Mesenchymal stem cell (in vitro differentiated cells and primary cell): ENCODE measurements around the gene LMBR1.

Experiments used
- DNase-seq: peaks from one replicate; pipeline ENCODE4 v3.0.0-alpha.2; 2013
- H2AFZ ChIP-seq: one replicate; pipeline ENCODE4 v1.6.1; 2013; ENCODE audit warnings: low read depth, mild to moderate bottlenecking, control low read depth, inconsistent platforms, low read length, moderate library complexity
- H2AK5ac ChIP-seq: 2 replicates; pipeline ENCODE4 v1.6.1; 2013; ENCODE audit warnings: low read length, moderate library complexity, mild to moderate bottlenecking, inconsistent platforms; ENCODE audit not compliant: severe bottlenecking
- H2BK120ac ChIP-seq: one replicate; pipeline ENCODE4 v1.6.1; 2013; ENCODE audit warnings: low read depth, mild to moderate bottlenecking, inconsistent platforms, low read length, moderate library complexity
- H2BK12ac ChIP-seq, 2 experiments: one replicate each; pipeline ENCODE4 v1.6.1; 2013; ENCODE audit warnings: inconsistent platforms in 2 of 2, low read length in 2 of 2, mild to moderate bottlenecking in 2 of 2, moderate library complexity in 2 of 2, control low read depth in 1 of 2
- H2BK15ac ChIP-seq: one replicate; pipeline ENCODE4 v1.6.1; 2013; ENCODE audit warnings: mild to moderate bottlenecking, low read depth, inconsistent platforms; ENCODE audit not compliant: poor library complexity, severe bottlenecking
- H2BK5ac ChIP-seq: 2 replicates; pipeline ENCODE4 v1.6.1; 2013; ENCODE audit warnings: low read depth, mild to moderate bottlenecking, low read length, control low read depth, inconsistent platforms; ENCODE audit not compliant: poor library complexity, severe bottlenecking
- H3K14ac ChIP-seq, 2 experiments: one replicate each; pipeline ENCODE4 v1.6.1; 2013; ENCODE audit warnings: inconsistent platforms in 2 of 2, low read length in 2 of 2, control low read depth in 1 of 2, mild to moderate bottlenecking in 1 of 2, moderate library complexity in 1 of 2
- H3K18ac ChIP-seq, 2 experiments: one replicate each; pipeline ENCODE4 v1.6.1; 2013; ENCODE audit warnings: inconsistent platforms in 2 of 2, low read length in 2 of 2, control low read depth in 1 of 2, low read depth in 1 of 2, mild to moderate bottlenecking in 1 of 2
- H3K23ac ChIP-seq, 2 experiments: one replicate each; pipeline ENCODE4 v1.6.1; 2013; ENCODE audit warnings: inconsistent platforms in 2 of 2, low read length in 2 of 2, mild to moderate bottlenecking in 2 of 2, moderate library complexity in 2 of 2, control low read depth in 1 of 2
- H3K27ac ChIP-seq: 2 replicates; pipeline ENCODE4 v1.5.1; 2013; ENCODE audit warnings: mild to moderate bottlenecking, moderate library complexity, low read length, control low read depth, inconsistent platforms; ENCODE audit not compliant: poor library complexity, severe bottlenecking
- H3K27me3 ChIP-seq, 2 experiments: 2 replicates each; pipeline versions ENCODE4 v1.6.1 to v1.7.0; 2013; ENCODE audit warnings: low read length in 2 of 2, mild to moderate bottlenecking in 2 of 2, moderate library complexity in 2 of 2, control low read depth in 1 of 2, inconsistent platforms in 1 of 2; ENCODE audit not compliant: control insufficient read depth in 1 of 2, insufficient read depth in 1 of 2
- H3K36me3 ChIP-seq, 2 experiments: 2 replicates each; pipeline versions ENCODE4 v1.6.1 to v1.7.0; 2013; ENCODE audit warnings: low read length in 2 of 2, control low read depth in 1 of 2, inconsistent platforms in 1 of 2, low read depth in 1 of 2, mild to moderate bottlenecking in 1 of 2; ENCODE audit not compliant: insufficient read depth in 2 of 2, control insufficient read depth in 1 of 2
- H3K4ac ChIP-seq, 2 experiments: one replicate each; pipeline ENCODE4 v1.6.1; 2013; ENCODE audit warnings: inconsistent platforms in 2 of 2, low read length in 2 of 2, mild to moderate bottlenecking in 2 of 2, moderate library complexity in 2 of 2, control low read depth in 1 of 2, low read depth in 1 of 2
- H3K4me1 ChIP-seq: 2 replicates; pipeline ENCODE4 v1.6.1; 2013; ENCODE audit warnings: low read depth, low read length, control low read depth; ENCODE audit not compliant: control insufficient read depth, insufficient read depth
- H3K4me2 ChIP-seq: 2 replicates; pipeline ENCODE4 v1.6.1; 2013; ENCODE audit warnings: low read length, mild to moderate bottlenecking, inconsistent platforms; ENCODE audit not compliant: poor library complexity, severe bottlenecking
- H3K4me3 ChIP-seq, 2 experiments: 2 replicates each; pipeline versions ENCODE4 v1.5.1 to v1.7.0; 2013; ENCODE audit warnings: low read length in 2 of 2, mild to moderate bottlenecking in 2 of 2, control low read depth in 1 of 2, low read depth in 1 of 2; ENCODE audit not compliant: insufficient read depth in 1 of 2
- H3K79me1 ChIP-seq: replicated peaks from 2 replicates; pipeline ENCODE4 v1.6.1; 2013; ENCODE audit warnings: mild to moderate bottlenecking, control low read depth, low read length, inconsistent platforms; ENCODE audit not compliant: poor library complexity, severe bottlenecking
- H3K9ac ChIP-seq: 2 replicates; pipeline ENCODE4 v1.7.0; 2013; ENCODE audit warnings: mild to moderate bottlenecking, low read length, moderate library complexity
- H3K9me3 ChIP-seq: 2 replicates; pipeline ENCODE4 v1.7.0; 2013; ENCODE audit warnings: mild to moderate bottlenecking, low read length; ENCODE audit not compliant: control insufficient read depth
- H4K8ac ChIP-seq: one replicate; pipeline ENCODE4 v1.6.1; 2013; ENCODE audit warnings: inconsistent platforms, mild to moderate bottlenecking, low read length, moderate library complexity
- H4K91ac ChIP-seq: one replicate; pipeline ENCODE4 v1.6.1; 2013; ENCODE audit warnings: mild to moderate bottlenecking, low read length, inconsistent platforms
- WGBS: methylation state at CpG from one replicate; pipeline ENCODE4 v1.1.7; 2013; ENCODE audit warnings: mixed read lengths; 5-methylcytosine and 5-hydroxymethylcytosine counted together

LMBR1 gene

GRCh38 chr7:156735851-156736250, 157.1 kb downstream of the LMBR1 start:
- Histone ChIP-seq H2BK5ac (no peak overlapping the region), H3K4me1 (no peaks in the 10 kb centered on the region), H2AFZ (no peak overlapping the region), H4K8ac (no peak overlapping the region), H3K27ac (no peak overlapping the region), H3K27me3 (no peaks in the 10 kb centered on the region), H3K14ac (no peak overlapping the region), H3K4me2 (no peak overlapping the region), H3K9me3 (peaks cover 34% of the 10 kb centered on the region), H3K36me3 (peaks cover 2 to 45% of the 10 kb centered on the region in 2 experiments), H2AK5ac (no peak overlapping the region), H2BK120ac (no peak overlapping the region), H2BK15ac (no peak overlapping the region), H3K79me1 (peaks cover 9% of the 10 kb centered on the region), H2BK12ac (no peak overlapping the region), H3K4me3 (no peak overlapping the region), H4K91ac (no peak overlapping the region), H3K18ac (no peak overlapping the region), H3K4ac (no peak overlapping the region), H3K23ac (no peak overlapping the region), H3K9ac (no peak overlapping the region)
- DNase-seq, result peak; percentile 78
- WGBS, result 72% methylated on average over 6 of the region's 7 CpGs

GRCh38 chr7:156733638-156734037, 159.3 kb downstream of the LMBR1 start:
- Histone ChIP-seq H3K18ac (no peak overlapping the region), H3K79me1 (peaks cover 6% of the 10 kb centered on the region), H3K23ac (no peak overlapping the region), H3K4ac (no peak overlapping the region), H2AFZ (no peak overlapping the region), H2BK12ac (no peak overlapping the region), H2BK15ac (no peak overlapping the region), H3K36me3 (peaks cover 2 to 45% of the 10 kb centered on the region in 2 experiments), H3K9ac (no peak overlapping the region), H4K8ac (no peak overlapping the region), H3K4me1 (no peaks in the 10 kb centered on the region), H3K9me3 (peaks cover 34% of the 10 kb centered on the region), H4K91ac (no peak overlapping the region), H2AK5ac (no peak overlapping the region), H3K27me3 (no peaks in the 10 kb centered on the region), H2BK120ac (no peak overlapping the region), H3K14ac (no peak overlapping the region), H3K27ac (no peak overlapping the region), H2BK5ac (no peak overlapping the region), H3K4me2 (no peak overlapping the region), H3K4me3 (no peak overlapping the region)
- no CpG with 5 or more reads among the region's 1 CpG for WGBS
- no peak for DNase-seq

- no peak overlapping the region for H3K27ac ChIP-seq
- peaks cover 34% of the 10 kb centered on the region for H3K9me3 ChIP-seq
- no peaks in the 10 kb centered on the region for H3K27me3 ChIP-seq
- H3K23ac ChIP-seq, result no peak overlapping the region
- no peak overlapping the region for H3K4me3 ChIP-seq
- H3K9ac ChIP-seq, result no peak overlapping the region
- peaks cover 2 to 48% of the 10 kb centered on the region in 2 experiments for H3K36me3 ChIP-seq
- H3K79me1 ChIP-seq, result peaks cover 3% of the 10 kb centered on the region
- no peak overlapping the region for H2BK15ac ChIP-seq
- H2BK5ac ChIP-seq, result no peak overlapping the region
- H2BK120ac ChIP-seq, result no peak overlapping the region
- H2AFZ ChIP-seq, result no peak overlapping the region
- no peak overlapping the region for H3K4ac ChIP-seq
- H3K4me2 ChIP-seq, result no peak overlapping the region
- no peak overlapping the region for H3K14ac ChIP-seq
- H3K18ac ChIP-seq, result no peak overlapping the region
- DNase-seq, result no peak
- no peak overlapping the region for H2AK5ac ChIP-seq
- 77% methylated on average over 3 of the region's 4 CpGs for WGBS
- H4K91ac ChIP-seq, result no peak overlapping the region
- H2BK12ac ChIP-seq, result no peak overlapping the region
- H4K8ac ChIP-seq, result no peak overlapping the region
- no peaks in the 10 kb centered on the region for H3K4me1 ChIP-seq
Observed at GRCh38 chr7:156732091-156732625, 160.8 kb downstream of the LMBR1 start.

- H3K79me1 ChIP-seq, result peaks cover 3% of the 10 kb centered on the region
- no peak overlapping the region for H3K18ac ChIP-seq
- no peak overlapping the region for H2BK5ac ChIP-seq
- H2AK5ac ChIP-seq, result no peak overlapping the region
- H3K4me2 ChIP-seq, result no peak overlapping the region
- H3K23ac ChIP-seq, result no peak overlapping the region
- no peak overlapping the region for H3K14ac ChIP-seq
- H2BK12ac ChIP-seq, result no peak overlapping the region
- no peak overlapping the region for H4K91ac ChIP-seq
- H2AFZ ChIP-seq, result no peak overlapping the region
- no peak overlapping the region for H3K4ac ChIP-seq
- no peak overlapping the region for H2BK120ac ChIP-seq
- no peak overlapping the region for H3K27ac ChIP-seq
- H3K4me3 ChIP-seq, result no peak overlapping the region
- H3K4me1 ChIP-seq, result no peaks in the 10 kb centered on the region
- H3K36me3 ChIP-seq, result peaks cover 2 to 49% of the 10 kb centered on the region in 2 experiments
- H3K9me3 ChIP-seq, result peaks cover 34% of the 10 kb centered on the region
- H3K27me3 ChIP-seq, result no peaks in the 10 kb centered on the region
- no peak overlapping the region for H4K8ac ChIP-seq
- H3K9ac ChIP-seq, result no peak overlapping the region
- DNase-seq, result no peak
- H2BK15ac ChIP-seq, result no peak overlapping the region
Observed at GRCh38 chr7:156731651-156732050, 161.3 kb downstream of the LMBR1 start.
